ENCODE results near the gene SNED1.

GRCh38 chr2:240949791-240950705 lies 48.4 kb upstream of the SNED1 start:
- TF ChIP-seq, protein P1, sequence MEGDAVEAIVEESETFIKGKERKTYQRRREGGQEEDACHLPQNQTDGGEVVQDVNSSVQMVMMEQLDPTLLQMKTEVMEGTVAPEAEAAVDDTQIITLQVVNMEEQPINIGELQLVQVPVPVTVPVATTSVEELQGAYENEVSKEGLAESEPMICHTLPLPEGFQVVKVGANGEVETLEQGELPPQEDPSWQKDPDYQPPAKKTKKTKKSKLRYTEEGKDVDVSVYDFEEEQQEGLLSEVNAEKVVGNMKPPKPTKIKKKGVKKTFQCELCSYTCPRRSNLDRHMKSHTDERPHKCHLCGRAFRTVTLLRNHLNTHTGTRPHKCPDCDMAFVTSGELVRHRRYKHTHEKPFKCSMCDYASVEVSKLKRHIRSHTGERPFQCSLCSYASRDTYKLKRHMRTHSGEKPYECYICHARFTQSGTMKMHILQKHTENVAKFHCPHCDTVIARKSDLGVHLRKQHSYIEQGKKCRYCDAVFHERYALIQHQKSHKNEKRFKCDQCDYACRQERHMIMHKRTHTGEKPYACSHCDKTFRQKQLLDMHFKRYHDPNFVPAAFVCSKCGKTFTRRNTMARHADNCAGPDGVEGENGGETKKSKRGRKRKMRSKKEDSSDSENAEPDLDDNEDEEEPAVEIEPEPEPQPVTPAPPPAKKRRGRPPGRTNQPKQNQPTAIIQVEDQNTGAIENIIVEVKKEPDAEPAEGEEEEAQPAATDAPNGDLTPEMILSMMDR (IDR thresholded peaks at IDR 0.05) = no peak
- TF ChIP-seq ATF6 (CRISPR knock-in tag; IDR thresholded peaks at IDR 0.05) (no peak), ELF4 (CRISPR knock-in tag; IDR thresholded peaks at IDR 0.05; ENCODE audit: low read depth) (no peak), ZNF281 (CRISPR knock-in tag; IDR thresholded peaks at IDR 0.05) (no peak)
- TF ChIP-seq, protein P2, sequence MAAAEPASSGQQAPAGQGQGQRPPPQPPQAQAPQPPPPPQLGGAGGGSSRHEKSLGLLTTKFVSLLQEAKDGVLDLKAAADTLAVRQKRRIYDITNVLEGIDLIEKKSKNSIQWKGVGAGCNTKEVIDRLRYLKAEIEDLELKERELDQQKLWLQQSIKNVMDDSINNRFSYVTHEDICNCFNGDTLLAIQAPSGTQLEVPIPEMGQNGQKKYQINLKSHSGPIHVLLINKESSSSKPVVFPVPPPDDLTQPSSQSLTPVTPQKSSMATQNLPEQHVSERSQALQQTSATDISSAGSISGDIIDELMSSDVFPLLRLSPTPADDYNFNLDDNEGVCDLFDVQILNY (CRISPR knock-in tag; IDR thresholded peaks at IDR 0.05) = no peak
